B cell (primary cell): Measurements from ENCODE around the gene ZNF93. TPM values are rescaled to one million over a fixed set of nuclear protein-coding genes. Genes with fewer than 3 reads are reported as not detected.
"Not testable (repeated sequence)": the region's sequence is repeated elsewhere in the genome, so short reads cannot be mapped to it uniquely, and the experiment has no call there.

Experiments
- ATAC-seq: fragments of 200-7000 bp; cut with Tn5 transposase; one replicate; pipeline ENCODE4 v1.10.0; 2021; ENCODE audit warnings: low read depth, mild to moderate bottlenecking, moderate number of reproducible peaks, moderate library complexity
- CTCF ChIA-PET: fragments of 350-600 bp; sonication (Branson Sonifier 250); formaldehyde crosslinking; loops from one replicate; lab custom pipeline; 2021; ENCODE audit warnings: antibody characterized with exemption, inconsistent platforms; lab: Charles Lee
- POLR2A ChIA-PET: fragments of 350-600 bp; sonication (Branson Sonifier 250); formaldehyde crosslinking; loops from one replicate; lab custom pipeline; 2021; ENCODE audit warnings: antibody characterized with exemption; lab: Charles Lee
- DNase-seq: peaks from one replicate; pipeline ENCODE4 v3.0.0; 2013
- H2AFZ ChIP-seq: 2 replicates; pipeline ENCODE4 v1.6.1; 2012; ENCODE audit warnings: mild to moderate bottlenecking, low read depth, low read length; ENCODE audit not compliant: insufficient read depth, poor library complexity, severe bottlenecking
- H3K27ac ChIP-seq, 2 donors: 1 replicate in 1 of 2; 2 replicates in 1 of 2; pipeline ENCODE4 v1.5.1; 2012 to 2013; ENCODE audit warnings: low read length in 2 of 2, mild to moderate bottlenecking in 2 of 2, moderate library complexity in 1 of 2
- H3K27me3 ChIP-seq, 4 experiments: fragments of 200-600 bp in 1 of 4; sonication (generic) in 1 of 4; replicated peaks in 1 of 4; 1 replicate in 2 of 4; 2 replicates in 2 of 4; pipeline versions ENCODE4 v1.6.1 to v1.7.0; 2013 to 2016; ENCODE audit warnings: low read length in 3 of 4, mild to moderate bottlenecking in 2 of 4, mixed read lengths in 1 of 4, moderate library complexity in 1 of 4; ENCODE audit not compliant: insufficient read depth in 4 of 4, control insufficient read depth in 3 of 4; ENCODE audit errors: control extremely low read depth in 1 of 4
- H3K36me3 ChIP-seq, 2 experiments: replicated peaks in 1 of 2; 1 replicate in 1 of 2; 2 replicates in 1 of 2; pipeline versions ENCODE4 v1.6.1 to v1.7.1; 2013; ENCODE audit warnings: low read length in 1 of 2; ENCODE audit not compliant: insufficient read depth in 2 of 2, control insufficient read depth in 1 of 2; ENCODE audit errors: control extremely low read depth in 1 of 2, extremely low read depth in 1 of 2
- H3K4me1 ChIP-seq, 2 donors: fragments of 200-600 bp in 1 of 2; sonication (generic) in 1 of 2; 1 replicate in 1 of 2; 2 replicates in 1 of 2; pipeline versions ENCODE4 v1.5.1 to v1.6.1; 2013 to 2017; ENCODE audit warnings: low read length in 2 of 2; ENCODE audit not compliant: control insufficient read depth in 2 of 2, insufficient read depth in 2 of 2
- H3K4me2 ChIP-seq: replicated peaks from 2 replicates; pipeline ENCODE3; 2012; ENCODE audit warnings: mild to moderate bottlenecking, low read depth, low read length; ENCODE audit not compliant: poor library complexity, severe bottlenecking
- H3K4me3 ChIP-seq, 5 experiments: fragments of 200-600 bp in 1 of 5; sonication (generic) in 1 of 5; 1 replicate in 3 of 5; 2 replicates in 2 of 5; pipeline versions ENCODE4 v1.5.1 to v1.7.0; 2011 to 2016; ENCODE audit warnings: low read length in 4 of 5, mild to moderate bottlenecking in 4 of 5, low read depth in 2 of 5, control low read depth in 1 of 5, moderate library complexity in 1 of 5; ENCODE audit not compliant: insufficient read depth in 1 of 5; ENCODE audit errors: control extremely low read depth in 1 of 5, extremely low read depth in 1 of 5
- H3K79me2 ChIP-seq: fragments of 200-600 bp; sonication (generic); one replicate; pipeline ENCODE4 v1.6.0; 2016; ENCODE audit warnings: low read length; ENCODE audit not compliant: control insufficient read depth, insufficient read depth
- H3K9ac ChIP-seq: fragments of 200-600 bp; sonication (generic); 2 replicates; pipeline ENCODE4 v1.6.1; 2017; ENCODE audit warnings: mild to moderate bottlenecking, low read length, moderate library complexity
- H3K9me3 ChIP-seq, 3 donors: one replicate each; pipeline versions ENCODE4 v1.6.1 to v1.7.1; 2013; ENCODE audit warnings: low read length in 2 of 3; ENCODE audit not compliant: control insufficient read depth in 2 of 3, insufficient read depth in 1 of 3; ENCODE audit errors: control extremely low read depth in 1 of 3
- H4K20me1 ChIP-seq: 2 replicates; pipeline ENCODE4 v1.6.0; 2012; ENCODE audit warnings: mild to moderate bottlenecking, low read length; ENCODE audit not compliant: insufficient read depth, control insufficient read depth, poor library complexity, severe bottlenecking
- H3K27ac Mint-ChIP-seq: one replicate; pipeline ENCODE4 v1.8.0; 2021; ENCODE audit warnings: mixed read lengths
- H3K27me3 Mint-ChIP-seq: one replicate; pipeline ENCODE4 v1.8.0; 2021; ENCODE audit warnings: mixed read lengths
- H3K4me1 Mint-ChIP-seq: one replicate; pipeline ENCODE4 v1.8.0; 2021; ENCODE audit warnings: mixed read lengths
- H3K4me3 Mint-ChIP-seq: one replicate; pipeline ENCODE4 v1.8.0; 2021; ENCODE audit warnings: mixed read lengths
- H3K9me3 Mint-ChIP-seq: one replicate; pipeline ENCODE4 v1.8.0; 2022; ENCODE audit warnings: mixed read lengths; ENCODE audit not compliant: insufficient read depth
- CTCF ChIP-seq: fragments of 200-600 bp; IDR thresholded peaks from one replicate; pipeline ENCODE4 v1.8.0; 2022; ENCODE audit warnings: antibody characterized with exemption, mild to moderate bottlenecking
- WGBS: methylation state at CpG from one replicate; pipeline ENCODE4 v1.1.5; 2013; ENCODE audit warnings: missing lambda C conversion rate; ENCODE audit not compliant: insufficient coverage; 5-methylcytosine and 5-hydroxymethylcytosine counted together
- intact Hi-C: fragments of 100-400 bp; cut with micrococcal nuclease; formaldehyde crosslinking; loops from one replicate; pipeline ENCODE4 v1.10.0; 2022
- polyA plus RNA-seq: library from polyadenylated mRNA; depleted of rRNA; stranded (reverse); fragments of >200 nt; gene quantifications from 2 replicates; pipeline ENCODE4 v1.2.3, GENCODE V29; 2012
- total RNA-seq, 2 donors: library from RNA; stranded (reverse); fragments of 120-200 nt in 1 of 2; gene quantifications; 1 replicate in 1 of 2; 2 replicates in 1 of 2; pipeline versions ENCODE4 v1.2.3 to v1.2.4, GENCODE V29; 2013 to 2022

Gene ZNF93
- total and polyA plus RNA-seq, 2 donors (not counting 1 experiment from before 2014, with no cell fraction given): 4.8 to 13.3 TPM

GRCh38 chr19:19959151-19959799, 58.5 kb downstream of the ZNF93 start:
- CTCF ChIA-PET: interaction anchor here (0.6 to 5.7 kb wide), 12 partner anchors 18 to 428 kb away, joined by 3 to 88 read pairs (median 4); partner anchors contain the start of genes GMIP, YJEFN3, ZNF101 and ZNF682
- POLR2A ChIA-PET: not testable (repeated sequence)

More at GRCh38 chr19:19959151-19959799, 58.5 kb downstream of the ZNF93 start:
- H3K27ac Mint-ChIP-seq, H3K9me3 ChIP-seq, H4K20me1 ChIP-seq, H3K27me3 ChIP-seq, H3K79me2 ChIP-seq, ATAC-seq, H3K4me1 Mint-ChIP-seq, H3K9me3 Mint-ChIP-seq, H3K36me3 ChIP-seq, H3K4me1 ChIP-seq, H3K27me3 Mint-ChIP-seq, H3K27ac ChIP-seq: not testable (repeated sequence)
- Histone ChIP-seq H3K4me3 (peak overlapping the region in 1 of 5 experiments; percentile 23), H2AFZ (peak overlapping the region; percentile 64), H3K4me2 (peak overlapping the region; percentile 46), H3K9ac (peak overlapping the region; percentile 29)
- peak; percentile 81 for DNase-seq
- intact Hi-C loops: loop anchor here (1.0 kb wide), 1 partner anchor 226 kb away; the partner anchor contains the start of gene ZNF14
- H3K4me3 Mint-ChIP-seq: peak overlapping the region; percentile 49
- peak; percentile 89 for TF ChIP-seq CTCF
- 10% methylated on average over 8 of the region's 9 CpGs for WGBS
